Measurements from ENCODE around the gene SERPINA4. TPM values are rescaled to one million over a fixed set of nuclear protein-coding genes. Genes with fewer than 3 reads are reported as not detected.

The SERPINA4 gene
- total and polyA plus RNA-seq, 2 donors (not counting 1 experiment from before 2014, with no cell fraction given), result not detected

DNA sequence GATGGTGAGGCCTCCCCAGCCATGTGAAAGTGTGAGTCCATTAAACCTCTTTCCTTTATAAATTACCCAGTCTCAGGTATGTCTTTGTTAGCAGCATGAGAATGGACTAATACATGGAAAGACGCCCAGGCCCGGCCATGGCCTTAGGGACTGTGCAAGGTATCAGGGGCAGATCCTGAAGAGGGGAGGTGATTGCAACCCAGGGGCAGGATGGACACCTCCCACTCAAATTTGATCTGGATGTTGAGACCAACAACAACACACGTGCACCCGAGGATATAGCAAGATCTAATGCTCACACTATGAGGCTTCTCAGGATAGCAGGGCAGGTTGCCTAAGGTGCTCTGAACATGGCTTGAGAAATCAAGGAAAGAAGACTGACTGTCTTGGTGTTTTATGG, 13.5 kb upstream of the SERPINA4 start:
- no peak overlapping the region for H3K9ac ChIP-seq (ENCODE audit: insufficient read depth, low read length)
- H3K79me2 ChIP-seq (ENCODE audit: control insufficient read depth, insufficient read depth, low read length), result no peaks in the 10 kb centered on the region
- no peak overlapping the region for H2AFZ ChIP-seq (ENCODE audit: low read length)
- no peaks in the 10 kb centered on the region for H3K4me1 ChIP-seq (ENCODE audit: control insufficient read depth, extremely low read depth, insufficient read depth, low read length)
- no peaks in the 10 kb centered on the region for H4K20me1 ChIP-seq (ENCODE audit: control insufficient read depth, extremely low read depth, insufficient read depth, low read length)
- H3K4me2 ChIP-seq (ENCODE audit: extremely low read depth, insufficient read depth, low read length), result no peak overlapping the region
- no peak for DNase-seq (ENCODE audit: low read depth in 2 of 2)
- H3K27ac ChIP-seq (ENCODE audit: insufficient read depth, low read length), result no peak overlapping the region
- no peaks in the 10 kb centered on the region for H3K27me3 ChIP-seq (ENCODE audit: control insufficient read depth, insufficient read depth, low read length)
- no peaks in the 10 kb centered on the region for H3K9me3 ChIP-seq (ENCODE audit: control insufficient read depth, insufficient read depth, low read depth, low read length)
- H3K4me3 ChIP-seq (replicated peaks in 1 of 4; ENCODE audit: control extremely low read depth in 1 of 4, insufficient read depth in 1 of 4, low read depth in 3 of 4, low read length in 4 of 4), result no peak overlapping the region
- no peaks in the 10 kb centered on the region for H3K36me3 ChIP-seq (ENCODE audit: control insufficient read depth, insufficient read depth, low read length)
- TF ChIP-seq EZH2 (IDR thresholded peaks at IDR 0.05; ENCODE audit: low read length, missing control alignments), result no peak
- TF ChIP-seq, protein P1, sequence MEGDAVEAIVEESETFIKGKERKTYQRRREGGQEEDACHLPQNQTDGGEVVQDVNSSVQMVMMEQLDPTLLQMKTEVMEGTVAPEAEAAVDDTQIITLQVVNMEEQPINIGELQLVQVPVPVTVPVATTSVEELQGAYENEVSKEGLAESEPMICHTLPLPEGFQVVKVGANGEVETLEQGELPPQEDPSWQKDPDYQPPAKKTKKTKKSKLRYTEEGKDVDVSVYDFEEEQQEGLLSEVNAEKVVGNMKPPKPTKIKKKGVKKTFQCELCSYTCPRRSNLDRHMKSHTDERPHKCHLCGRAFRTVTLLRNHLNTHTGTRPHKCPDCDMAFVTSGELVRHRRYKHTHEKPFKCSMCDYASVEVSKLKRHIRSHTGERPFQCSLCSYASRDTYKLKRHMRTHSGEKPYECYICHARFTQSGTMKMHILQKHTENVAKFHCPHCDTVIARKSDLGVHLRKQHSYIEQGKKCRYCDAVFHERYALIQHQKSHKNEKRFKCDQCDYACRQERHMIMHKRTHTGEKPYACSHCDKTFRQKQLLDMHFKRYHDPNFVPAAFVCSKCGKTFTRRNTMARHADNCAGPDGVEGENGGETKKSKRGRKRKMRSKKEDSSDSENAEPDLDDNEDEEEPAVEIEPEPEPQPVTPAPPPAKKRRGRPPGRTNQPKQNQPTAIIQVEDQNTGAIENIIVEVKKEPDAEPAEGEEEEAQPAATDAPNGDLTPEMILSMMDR (conservative IDR thresholded peaks at IDR 0.05 in 1 of 2, IDR thresholded peaks at IDR 0.05 in 1 of 2; ENCODE audit: low read depth in 1 of 2, low read length in 2 of 2), result no peak

- no peak overlapping the region for H3K4me2 ChIP-seq (ENCODE audit: extremely low read depth, insufficient read depth, low read length)
- H3K36me3 ChIP-seq (ENCODE audit: control insufficient read depth, insufficient read depth, low read length), result no peaks in the 10 kb centered on the region
- H3K9me3 ChIP-seq (ENCODE audit: control insufficient read depth, insufficient read depth, low read depth, low read length), result no peaks in the 10 kb centered on the region
- TF ChIP-seq, protein P1 (conservative IDR thresholded peaks at IDR 0.05 in 1 of 2, IDR thresholded peaks at IDR 0.05 in 1 of 2; ENCODE audit: low read depth in 1 of 2, low read length in 2 of 2), result no peak
- no peak for TF ChIP-seq EZH2 (IDR thresholded peaks at IDR 0.05; ENCODE audit: low read length, missing control alignments)
- H2AFZ ChIP-seq (ENCODE audit: low read length), result no peak overlapping the region
- no peaks in the 10 kb centered on the region for H3K27me3 ChIP-seq (ENCODE audit: control insufficient read depth, insufficient read depth, low read length)
- no peak overlapping the region for H3K4me3 ChIP-seq (replicated peaks in 1 of 4; ENCODE audit: control extremely low read depth in 1 of 4, insufficient read depth in 1 of 4, low read depth in 3 of 4, low read length in 4 of 4)
- DNase-seq (ENCODE audit: low read depth in 2 of 2), result no peak
- no peak overlapping the region for H3K27ac ChIP-seq (ENCODE audit: insufficient read depth, low read length)
- no peaks in the 10 kb centered on the region for H4K20me1 ChIP-seq (ENCODE audit: control insufficient read depth, extremely low read depth, insufficient read depth, low read length)
- no peaks in the 10 kb centered on the region for H3K79me2 ChIP-seq (ENCODE audit: control insufficient read depth, insufficient read depth, low read length)
- no peak overlapping the region for H3K9ac ChIP-seq (ENCODE audit: insufficient read depth, low read length)
- H3K4me1 ChIP-seq (ENCODE audit: control insufficient read depth, extremely low read depth, insufficient read depth, low read length), result no peaks in the 10 kb centered on the region
Observed at GRCh38 chr14:94548131-94548998, 12.9 kb upstream of the SERPINA4 start.

DNA sequence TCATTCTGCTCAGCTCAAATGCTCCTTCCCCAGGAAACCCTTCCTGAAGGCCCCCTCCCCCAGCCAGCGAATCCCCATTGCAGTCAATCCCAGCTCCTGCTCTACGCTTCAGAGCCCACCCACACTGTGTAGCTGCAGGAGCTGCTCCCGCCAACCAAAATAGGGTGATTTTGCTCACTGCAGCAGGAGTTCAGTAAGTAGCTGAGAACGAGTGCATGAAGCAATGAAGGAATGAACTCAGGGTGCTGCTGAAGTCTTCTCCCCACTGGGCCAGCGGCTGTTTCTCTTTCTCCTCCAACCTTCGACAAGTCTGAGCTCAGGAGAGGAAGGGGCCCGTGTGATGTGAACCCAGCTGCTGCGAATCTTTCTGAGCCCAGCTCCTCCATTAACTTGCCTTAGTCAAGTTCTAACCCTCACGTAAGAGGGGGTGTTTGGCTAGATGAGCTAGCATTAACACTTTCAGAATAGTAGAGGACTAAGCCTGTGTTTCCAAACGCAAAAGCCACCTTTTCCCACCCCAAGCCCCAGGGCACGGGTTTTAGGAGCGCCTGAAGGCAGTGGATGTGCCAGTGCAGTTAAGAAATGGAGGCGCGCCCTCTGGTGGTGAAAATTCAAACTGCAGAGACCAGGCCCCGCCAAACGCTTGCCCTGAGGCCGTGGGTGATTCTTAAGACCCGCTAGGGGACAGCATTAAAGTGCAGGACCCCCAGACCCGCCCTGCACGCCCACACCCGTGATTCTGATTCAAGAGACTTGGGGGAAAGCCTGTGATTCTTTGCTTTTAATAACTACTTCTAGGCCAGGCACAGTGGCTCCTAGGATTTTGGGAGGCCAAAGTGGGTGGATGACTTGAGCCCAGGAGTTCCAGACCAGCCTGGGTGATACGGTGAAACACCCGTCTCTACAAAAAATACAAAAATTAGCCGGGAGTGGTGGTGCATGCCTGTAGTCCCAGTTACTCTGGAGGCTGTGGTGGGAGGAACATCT, 11.9 kb upstream of the SERPINA4 start:
- H3K36me3 ChIP-seq (ENCODE audit: control insufficient read depth, insufficient read depth, low read length), result no peaks in the 10 kb centered on the region
- no peaks in the 10 kb centered on the region for H4K20me1 ChIP-seq (ENCODE audit: control insufficient read depth, extremely low read depth, insufficient read depth, low read length)
- H3K27me3 ChIP-seq (ENCODE audit: control insufficient read depth, insufficient read depth, low read length), result no peaks in the 10 kb centered on the region
- H3K9ac ChIP-seq (ENCODE audit: insufficient read depth, low read length), result no peak overlapping the region
- H3K4me2 ChIP-seq (ENCODE audit: extremely low read depth, insufficient read depth, low read length), result no peak overlapping the region
- H3K4me1 ChIP-seq (ENCODE audit: control insufficient read depth, extremely low read depth, insufficient read depth, low read length), result no peaks in the 10 kb centered on the region
- H3K9me3 ChIP-seq (ENCODE audit: control insufficient read depth, insufficient read depth, low read depth, low read length), result no peaks in the 10 kb centered on the region
- DNase-seq (ENCODE audit: low read depth in 2 of 2), result peak; percentile 25 to 49
- TF ChIP-seq, protein P1 (conservative IDR thresholded peaks at IDR 0.05 in 1 of 2, IDR thresholded peaks at IDR 0.05 in 1 of 2; ENCODE audit: low read depth in 1 of 2, low read length in 2 of 2), result peak; percentile 82 to 85
- no peak for TF ChIP-seq EZH2 (IDR thresholded peaks at IDR 0.05; ENCODE audit: low read length, missing control alignments)
- H3K79me2 ChIP-seq (ENCODE audit: control insufficient read depth, insufficient read depth, low read length), result no peaks in the 10 kb centered on the region
- H3K4me3 ChIP-seq (replicated peaks in 1 of 4; ENCODE audit: control extremely low read depth in 1 of 4, insufficient read depth in 1 of 4, low read depth in 3 of 4, low read length in 4 of 4), result no peak overlapping the region
- no peak overlapping the region for H2AFZ ChIP-seq (ENCODE audit: low read length)
- H3K27ac ChIP-seq (ENCODE audit: insufficient read depth, low read length), result no peak overlapping the region

Data from fibroblast of lung (primary cell).